Measurements from ENCODE around the gene PSMF1. TPM values are rescaled to one million over a fixed set of nuclear protein-coding genes. Genes with fewer than 3 reads are reported as not detected.

PSMF1 gene
- total and polyA plus RNA-seq, 2 donors (not counting 3 experiments of a cell fraction or from before 2014, with no cell fraction given), result 142 to 354 TPM

GRCh38 chr20:1199964-1200363 is 81.6 kb downstream of the PSMF1 start:
- Histone ChIP-seq H3K9me1 (replicated peaks; ENCODE audit: control insufficient read depth, extremely low read depth, insufficient read depth, low read length) (no peaks in the 10 kb centered on the region), H3K27ac (ENCODE audit: insufficient read depth, low read depth, low read length) (no peak overlapping the region), H3K4me2 (ENCODE audit: insufficient read depth, low read length) (no peak overlapping the region), H2AFZ (ENCODE audit: low read depth, low read length) (peak overlapping the region; percentile 70), H3K36me3 (ENCODE audit: control insufficient read depth in 2 of 2, extremely low read depth in 1 of 2, insufficient read depth in 2 of 2, low read length in 2 of 2) (no peaks in the 10 kb centered on the region), H3K9me3 (replicated peaks; ENCODE audit: control insufficient read depth, insufficient read depth, low read length) (no peaks in the 10 kb centered on the region), H3K9ac (replicated peaks; ENCODE audit: extremely low read depth, insufficient read depth, low read length) (no peak overlapping the region), H3K4me3 (replicated peaks in 1 of 3; ENCODE audit: insufficient read depth in 1 of 3, low read depth in 1 of 3, low read length in 3 of 3) (no peak overlapping the region), H3K79me2 (ENCODE audit: control insufficient read depth, insufficient read depth, low read length) (no peaks in the 10 kb centered on the region), H3K4me1 (ENCODE audit: control insufficient read depth, extremely low read depth, insufficient read depth, low read length) (no peaks in the 10 kb centered on the region), H4K20me1 (replicated peaks; ENCODE audit: control insufficient read depth, extremely low read depth, insufficient read depth, low read length) (no peaks in the 10 kb centered on the region), H3K27me3 (ENCODE audit: control insufficient read depth in 2 of 2, insufficient read depth in 2 of 2, low read length in 2 of 2) (peaks cover 10% of the 10 kb centered on the region in 2 experiments)
- intact Hi-C loops (cut with micrococcal nuclease) (no loop called here), dilution Hi-C loops (cut with MboI; ENCODE audit: extremely low pct_ligation_motif_present, low sequenced_read_pairs) (no loop called here)
- DNase-seq (ENCODE audit: low read depth, low spot score), result peak; percentile 24
- POLR2A ChIA-PET, result no interaction called here
- FAIRE-seq, result peak; percentile 67
- no peak for TF ChIP-seq EZH2 (IDR thresholded peaks at IDR 0.05; ENCODE audit: borderline replicate concordance, low read depth, low read length, severe bottlenecking)
- no peak for TF ChIP-seq FOS (IDR thresholded peaks at IDR 0.05; ENCODE audit: borderline replicate concordance, insufficient read depth, low read length)
- TF ChIP-seq POLR2AphosphoS5 (IDR thresholded peaks at IDR 0.05; ENCODE audit: insufficient read depth, low read depth, low read length), result no peak
- no peak for TF ChIP-seq CTCF (IDR thresholded peaks at IDR 0.05; ENCODE audit: extremely low read depth in 1 of 2, insufficient read depth in 1 of 2, low read depth in 1 of 2, low read length in 2 of 2)
- TF ChIP-seq JUN (IDR thresholded peaks at IDR 0.05; ENCODE audit: borderline replicate concordance, insufficient read depth, insufficient read length, low read depth), result no peak
- TF ChIP-seq MAX (IDR thresholded peaks at IDR 0.05; ENCODE audit: insufficient read depth, insufficient read length), result no peak
- no peak for TF ChIP-seq MYC (IDR thresholded peaks at IDR 0.05; ENCODE audit: low read depth, low read length)
- no peak for TF ChIP-seq POLR2A (IDR thresholded peaks at IDR 0.05; ENCODE audit: low read depth, low read length)
- TF ChIP-seq GATA2 (IDR thresholded peaks at IDR 0.05; ENCODE audit: insufficient read depth, insufficient read length, low read depth, low read length), result no peak
- CTCF ChIA-PET, result interaction anchor here (1.0 to 2.2 kb wide), 5 partner anchors 13 to 304 kb away, joined by 3 to 7 read pairs (median 5); partner anchors contain the start of gene TMEM74B
- no TSS peak for BruUV-seq (replicated peaks)

Data from endothelial cell of umbilical vein (primary cell).